Esophagus muscularis mucosa (tissue), 4 donors: ENCODE results near the gene ST8SIA5. TPM values are rescaled to one million over a fixed set of nuclear protein-coding genes. Genes with fewer than 3 reads are reported as not detected.

Experiments used
- DNase-seq: peaks from one replicate; pipeline ENCODE4 v3.0.0-alpha.2; 2017; ENCODE audit errors: extremely low spot score
- H3K27ac ChIP-seq, 4 donors: fragments of 200-600 bp; sonication (generic); replicated peaks in 1 of 4; 1 replicate in 3 of 4; 2 replicates in 1 of 4; pipeline ENCODE4 v1.5.1; 2016 to 2019; ENCODE audit warnings: mild to moderate bottlenecking in 1 of 4
- H3K27me3 ChIP-seq, 4 donors: fragments of 200-600 bp; sonication (generic); one replicate each; pipeline versions ENCODE4 v1.5.1 to v1.6.0; 2016 to 2019
- H3K36me3 ChIP-seq, 4 donors: fragments of 200-600 bp; sonication (generic); one replicate each; pipeline ENCODE4 v1.5.1; 2016 to 2019
- H3K4me1 ChIP-seq, 4 donors: fragments of 200-600 bp; sonication (generic); one replicate each; pipeline ENCODE4 v1.5.1; 2016 to 2019
- H3K4me3 ChIP-seq, 4 donors: fragments of 200-600 bp; sonication (generic); 1 replicate in 2 of 4; 2 replicates in 2 of 4; pipeline ENCODE4 v1.5.1; 2016 to 2019; ENCODE audit warnings: mild to moderate bottlenecking in 4 of 4, moderate library complexity in 1 of 4
- H3K9me3 ChIP-seq, 4 donors: fragments of 200-600 bp; sonication (generic); 1 replicate in 3 of 4; 2 replicates in 1 of 4; pipeline ENCODE4 v1.5.1; 2016 to 2019
- EP300 ChIP-seq: sonication (generic); formaldehyde crosslinking; IDR thresholded peaks from one replicate; pipeline ENCODE4 v1.6.1; 2017; ENCODE audit warnings: antibody characterized with exemption
- POLR2A ChIP-seq: fragments of 450-650 bp; IDR thresholded peaks from one replicate; pipeline ENCODE4 v1.6.1; 2017; ENCODE audit warnings: antibody characterized with exemption, moderate library complexity, mild to moderate bottlenecking, low read depth
- POLR2AphosphoS5 ChIP-seq, 2 donors: sonication (generic); formaldehyde crosslinking; IDR thresholded peaks; one replicate each; pipeline ENCODE4 v1.6.1; 2017; ENCODE audit warnings: antibody characterized with exemption in 2 of 2
- WGBS: methylation state at CpG from one replicate; pipeline ENCODE4 v1.1.5; 2018; 5-methylcytosine and 5-hydroxymethylcytosine counted together
- intact Hi-C: fragments of 100-400 bp; cut with DNase I; formaldehyde crosslinking; loops from one replicate; pipeline ENCODE4 v1.15.1; 2023
- total RNA-seq, 4 donors: library from RNA; depleted of rRNA; stranded (reverse); fragments of >200 nt; gene quantifications; one replicate each; pipeline versions ENCODE4 v1.1.0 to v1.2.1, GENCODE V29; 2016
- TF ChIP-seq, protein P1 (sequence below), 3 experiments: fragments of 200-600 bp in 2 of 3; fragments of 450-650 bp in 1 of 3; sonication (generic) in 2 of 3; IDR thresholded peaks; one replicate each; pipeline ENCODE4 v1.5.1; 2017 to 2019; ENCODE audit warnings: antibody characterized with exemption in 3 of 3, mild to moderate bottlenecking in 2 of 3, moderate library complexity in 1 of 3

The ST8SIA5 gene
- total RNA-seq, 4 donors from 2014 or later, result 0.06 to 0.26 TPM; not detected in 2

- intact Hi-C loops, result no loop called here
- 81% methylated on average over 10 of the region's 11 CpGs for WGBS
- no peak overlapping the region for H3K4me3 ChIP-seq
- H3K27ac ChIP-seq, result no peak overlapping the region
- H3K27me3 ChIP-seq, result no peaks in the 10 kb centered on the region
- H3K4me1 ChIP-seq, result no peaks in the 10 kb centered on the region
- DNase-seq, result no peak
- H3K9me3 ChIP-seq, result no peaks in the 10 kb centered on the region
- TF ChIP-seq EP300 (no peak), POLR2AphosphoS5 (IDR thresholded peaks at IDR 0.05) (no peak), POLR2A (no peak)
- TF ChIP-seq, protein P1, sequence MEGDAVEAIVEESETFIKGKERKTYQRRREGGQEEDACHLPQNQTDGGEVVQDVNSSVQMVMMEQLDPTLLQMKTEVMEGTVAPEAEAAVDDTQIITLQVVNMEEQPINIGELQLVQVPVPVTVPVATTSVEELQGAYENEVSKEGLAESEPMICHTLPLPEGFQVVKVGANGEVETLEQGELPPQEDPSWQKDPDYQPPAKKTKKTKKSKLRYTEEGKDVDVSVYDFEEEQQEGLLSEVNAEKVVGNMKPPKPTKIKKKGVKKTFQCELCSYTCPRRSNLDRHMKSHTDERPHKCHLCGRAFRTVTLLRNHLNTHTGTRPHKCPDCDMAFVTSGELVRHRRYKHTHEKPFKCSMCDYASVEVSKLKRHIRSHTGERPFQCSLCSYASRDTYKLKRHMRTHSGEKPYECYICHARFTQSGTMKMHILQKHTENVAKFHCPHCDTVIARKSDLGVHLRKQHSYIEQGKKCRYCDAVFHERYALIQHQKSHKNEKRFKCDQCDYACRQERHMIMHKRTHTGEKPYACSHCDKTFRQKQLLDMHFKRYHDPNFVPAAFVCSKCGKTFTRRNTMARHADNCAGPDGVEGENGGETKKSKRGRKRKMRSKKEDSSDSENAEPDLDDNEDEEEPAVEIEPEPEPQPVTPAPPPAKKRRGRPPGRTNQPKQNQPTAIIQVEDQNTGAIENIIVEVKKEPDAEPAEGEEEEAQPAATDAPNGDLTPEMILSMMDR (IDR thresholded peaks at IDR 0.05), result no peak
- H3K36me3 ChIP-seq, result no peaks in the 10 kb centered on the region
Observed at GRCh38 chr18:46668135-46668534, 88.7 kb downstream of the ST8SIA5 start.

DNA sequence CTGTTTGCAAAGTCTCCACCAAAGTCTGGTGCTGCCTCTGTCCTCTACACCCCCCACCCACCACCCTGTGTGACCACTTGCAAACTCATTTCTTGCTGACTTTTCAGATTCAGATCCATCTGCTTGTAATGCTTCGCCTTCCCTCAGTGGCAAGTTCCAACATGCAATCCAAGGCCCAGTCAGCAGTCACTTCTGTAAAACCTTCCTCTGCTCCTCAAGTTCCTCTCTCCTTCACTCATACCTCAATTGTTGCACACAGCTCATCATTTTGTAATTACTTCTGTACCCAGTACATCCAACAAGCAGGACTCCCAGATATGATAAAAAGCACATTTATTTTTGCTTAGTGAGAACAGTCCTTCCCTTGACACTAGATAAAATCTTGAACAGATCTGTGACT lies 93.3 kb downstream of the ST8SIA5 start:
- Histone ChIP-seq H3K4me1 (no peaks in the 10 kb centered on the region), H3K27me3 (no peaks in the 10 kb centered on the region), H3K27ac (no peak overlapping the region), H3K9me3 (no peaks in the 10 kb centered on the region), H3K4me3 (no peak overlapping the region), H3K36me3 (no peaks in the 10 kb centered on the region)
- WGBS, result 94% methylated on average over 1 of the region's 1 CpG
- intact Hi-C loops, result no loop called here
- no peak for TF ChIP-seq POLR2AphosphoS5 (IDR thresholded peaks at IDR 0.05)
- TF ChIP-seq POLR2A, result no peak
- no peak for TF ChIP-seq EP300
- TF ChIP-seq, protein P1 (IDR thresholded peaks at IDR 0.05), result no peak
- DNase-seq, result no peak

- H3K4me1 ChIP-seq, result peaks cover 0 to 2% (median 0%) of the 10 kb centered on the region in 4 donors
- 73% methylated on average over 8 of the region's 9 CpGs for WGBS
- TF ChIP-seq, protein P1 (IDR thresholded peaks at IDR 0.05), result no peak
- TF ChIP-seq POLR2AphosphoS5 (IDR thresholded peaks at IDR 0.05), result no peak
- DNase-seq, result no peak
- H3K36me3 ChIP-seq, result no peaks in the 10 kb centered on the region
- H3K9me3 ChIP-seq, result no peaks in the 10 kb centered on the region
- no peak overlapping the region for H3K4me3 ChIP-seq
- H3K27me3 ChIP-seq, result no peaks in the 10 kb centered on the region
- no peak overlapping the region for H3K27ac ChIP-seq
- intact Hi-C loops, result no loop called here
Observed at GRCh38 chr18:46660957-46661749, 95.7 kb downstream of the ST8SIA5 start.

GRCh38 chr18:46659484-46659883 lies 97.4 kb downstream of the ST8SIA5 start:
- Histone ChIP-seq H3K4me3 (no peak overlapping the region), H3K9me3 (no peaks in the 10 kb centered on the region), H3K4me1 (peaks cover 0 to 2% (median 0%) of the 10 kb centered on the region in 4 donors), H3K36me3 (no peaks in the 10 kb centered on the region), H3K27ac (no peak overlapping the region), H3K27me3 (no peaks in the 10 kb centered on the region)
- DNase-seq, result no peak
- TF ChIP-seq POLR2A (no peak), POLR2AphosphoS5 (IDR thresholded peaks at IDR 0.05) (no peak), EP300 (no peak)
- TF ChIP-seq, protein P1 (IDR thresholded peaks at IDR 0.05), result no peak
- intact Hi-C loops, result loop anchor here (2.0 to 5.0 kb wide), 2 partner anchors 377 to 512 kb away; no protein-coding TSS in a partner anchor
- WGBS, result 93% methylated on average over 3 of the region's 3 CpGs
